H9 (cell line): ENCODE results near the gene ABCA13. TPM values are rescaled to one million over a fixed set of nuclear protein-coding genes. Genes with fewer than 3 reads are reported as not detected.

Experiments used
- DNase-seq: peaks from one replicate; pipeline ENCODE4 v3.0.0-alpha.2; 2017
- H2AFZ ChIP-seq: one replicate; pipeline ENCODE4 v1.6.1; 2013; ENCODE audit warnings: mild to moderate bottlenecking, low read length, control low read depth, moderate library complexity
- H2AK5ac ChIP-seq: 2 replicates; pipeline ENCODE4 v1.6.1; 2013; ENCODE audit warnings: low read length, control low read depth, mixed read lengths; ENCODE audit not compliant: insufficient read length
- H2BK120ac ChIP-seq: one replicate; pipeline ENCODE4 v1.6.1; 2013; ENCODE audit warnings: low read depth, mild to moderate bottlenecking, low read length, control low read depth, inconsistent platforms; ENCODE audit not compliant: poor library complexity, severe bottlenecking
- H2BK12ac ChIP-seq: 2 replicates; pipeline ENCODE4 v1.6.1; 2013; ENCODE audit warnings: low read length, control low read depth, mixed read lengths, low read depth; ENCODE audit not compliant: insufficient read length
- H2BK15ac ChIP-seq: 2 replicates; pipeline ENCODE4 v1.6.1; 2013; ENCODE audit warnings: low read depth, low read length, control low read depth
- H2BK20ac ChIP-seq: one replicate; pipeline ENCODE4 v1.6.1; 2013; ENCODE audit warnings: low read depth, mild to moderate bottlenecking, low read length, control low read depth, inconsistent platforms; ENCODE audit not compliant: poor library complexity, severe bottlenecking
- H2BK5ac ChIP-seq: 2 replicates; pipeline ENCODE4 v1.6.1; 2013; ENCODE audit warnings: low read length, control low read depth, mixed read lengths; ENCODE audit not compliant: insufficient read length
- H3K14ac ChIP-seq: 2 replicates; pipeline ENCODE4 v1.6.1; 2013; ENCODE audit warnings: low read length, control low read depth; ENCODE audit not compliant: insufficient read depth
- H3K18ac ChIP-seq: 2 replicates; pipeline ENCODE4 v1.6.1; 2013; ENCODE audit warnings: low read depth, mild to moderate bottlenecking, mixed read lengths, low read length, control low read depth; ENCODE audit not compliant: insufficient read length
- H3K23ac ChIP-seq: 2 replicates; pipeline ENCODE4 v1.6.1; 2013; ENCODE audit warnings: low read length, control low read depth, mixed read lengths, low read depth; ENCODE audit not compliant: insufficient read length
- H3K23me2 ChIP-seq: 2 replicates; pipeline ENCODE4 v1.6.1; 2013; ENCODE audit warnings: low read depth, mild to moderate bottlenecking, mixed read lengths, low read length, control low read depth; ENCODE audit not compliant: insufficient read length, poor library complexity, severe bottlenecking
- H3K27ac ChIP-seq: 2 replicates; pipeline ENCODE4 v1.5.1; 2013; ENCODE audit warnings: low read length, control low read depth, mixed read lengths, low read depth; ENCODE audit not compliant: insufficient read length
- H3K27me3 ChIP-seq: 2 replicates; pipeline ENCODE4 v1.6.1; 2013; ENCODE audit warnings: low read length, control low read depth, inconsistent platforms; ENCODE audit not compliant: insufficient read depth
- H3K4ac ChIP-seq: 2 replicates; pipeline ENCODE4 v1.6.1; 2013; ENCODE audit warnings: low read depth, mild to moderate bottlenecking, control low read depth, inconsistent platforms, low read length, moderate library complexity
- H3K4me1 ChIP-seq: 2 replicates; pipeline ENCODE4 v1.6.1; 2013; ENCODE audit warnings: low read length, control low read depth, inconsistent platforms; ENCODE audit not compliant: insufficient read depth
- H3K4me2 ChIP-seq: 2 replicates; pipeline ENCODE4 v1.6.1; 2013; ENCODE audit warnings: low read length, control low read depth, mixed read lengths; ENCODE audit not compliant: insufficient read length, insufficient read depth
- H3K56ac ChIP-seq: 2 replicates; pipeline ENCODE4 v1.6.1; 2013; ENCODE audit warnings: low read depth, mild to moderate bottlenecking, mixed read lengths, low read length, control low read depth; ENCODE audit not compliant: insufficient read length
- H3K79me1 ChIP-seq: 2 replicates; pipeline ENCODE4 v1.6.1; 2013; ENCODE audit warnings: low read depth, mild to moderate bottlenecking, moderate library complexity, low read length, control low read depth, inconsistent platforms; ENCODE audit not compliant: insufficient read depth, poor library complexity, severe bottlenecking
- H3K79me2 ChIP-seq: 2 replicates; pipeline ENCODE4 v1.6.1; 2013; ENCODE audit warnings: low read length, control low read depth, inconsistent platforms; ENCODE audit not compliant: insufficient read depth
- H3K9ac ChIP-seq: 2 replicates; pipeline ENCODE4 v1.6.1; 2013; ENCODE audit warnings: low read length, control low read depth, mixed read lengths; ENCODE audit not compliant: insufficient read length; ENCODE audit errors: extremely low read depth
- H3K9me3 ChIP-seq: one replicate; pipeline ENCODE4 v1.6.1; 2013; ENCODE audit warnings: low read depth, low read length, inconsistent platforms; ENCODE audit not compliant: control insufficient read depth
- H3T11ph ChIP-seq: one replicate; pipeline ENCODE4 v1.6.1; 2013; ENCODE audit warnings: mild to moderate bottlenecking, low read length, control low read depth, inconsistent platforms
- H4K20me1 ChIP-seq: one replicate; pipeline ENCODE4 v1.6.1; 2013; ENCODE audit not compliant: control insufficient read depth, insufficient read length, insufficient read depth
- H4K5ac ChIP-seq: 2 replicates; pipeline ENCODE4 v1.6.1; 2013; ENCODE audit warnings: low read depth, mild to moderate bottlenecking, mixed read lengths, low read length, control low read depth; ENCODE audit not compliant: insufficient read length
- H4K8ac ChIP-seq: replicated peaks from 2 replicates; pipeline ENCODE4 v1.6.1; 2013; ENCODE audit warnings: low read length, control low read depth, mixed read lengths, low read depth; ENCODE audit not compliant: insufficient read length
- H4K91ac ChIP-seq: 2 replicates; pipeline ENCODE4 v1.6.1; 2013; ENCODE audit warnings: low read depth, mild to moderate bottlenecking, moderate library complexity, mixed read lengths, low read length, control low read depth; ENCODE audit not compliant: insufficient read length
- H3K27ac Mint-ChIP-seq, 3 experiments: 2 replicates in 2 of 3; 3 replicates in 1 of 3; pipeline ENCODE4 v1.8.0; 2020 to 2021; ENCODE audit warnings: mixed read lengths in 3 of 3, mild to moderate bottlenecking in 1 of 3, moderate library complexity in 1 of 3
- H3K27me3 Mint-ChIP-seq: 2 replicates; pipeline ENCODE4 v1.8.0; 2021; ENCODE audit warnings: low read depth, mild to moderate bottlenecking, moderate library complexity, mixed read lengths
- H3K36me3 Mint-ChIP-seq, 3 experiments: 2 replicates in 2 of 3; 3 replicates in 1 of 3; pipeline ENCODE4 v1.8.0; 2020 to 2021; ENCODE audit warnings: low read depth in 3 of 3, mixed read lengths in 3 of 3; ENCODE audit not compliant: insufficient read depth in 1 of 3
- H3K4me1 Mint-ChIP-seq, 2 experiments: 2 replicates each; pipeline ENCODE4 v1.8.0; 2020; ENCODE audit warnings: mixed read lengths in 2 of 2
- H3K4me3 Mint-ChIP-seq, 2 experiments: 2 replicates in 1 of 2; 3 replicates in 1 of 2; pipeline ENCODE4 v1.8.0; 2020 to 2021; ENCODE audit warnings: mild to moderate bottlenecking in 2 of 2, mixed read lengths in 2 of 2, moderate library complexity in 1 of 2
- H3K9me3 Mint-ChIP-seq, 2 experiments: 2 replicates in 1 of 2; 3 replicates in 1 of 2; pipeline ENCODE4 v1.8.0; 2020; ENCODE audit warnings: mild to moderate bottlenecking in 2 of 2, mixed read lengths in 2 of 2, moderate library complexity in 1 of 2
- CTCF ChIP-seq: fragments of 200-600 bp; sonication (generic); conservative IDR thresholded peaks from 3 replicates; pipeline ENCODE4 v1.8.0; 2021; ENCODE audit warnings: antibody characterized with exemption, mild to moderate bottlenecking
- WGBS: extraction: QIAGEN DNeasy Blood & Tissue Kit; methylation state at CpG from one replicate; pipeline ENCODE4 v1.1.7; 2013; ENCODE audit warnings: missing lambda C conversion rate, low lambda C conversion rate, mixed read lengths; ENCODE audit not compliant: insufficient read length; ENCODE audit errors: extremely low coverage; 5-methylcytosine and 5-hydroxymethylcytosine counted together
- total RNA-seq: library from RNA; stranded (reverse); gene quantifications from 2 replicates; pipeline ENCODE4 v1.2.1, GENCODE V29; 2021

ABCA13 gene
- total RNA-seq, 1 experiment from 2014 or later, result 0.11 TPM

- no peak overlapping the region for H3K27ac ChIP-seq
- H4K5ac ChIP-seq, result no peak overlapping the region
- H3K79me1 ChIP-seq, result no peaks in the 10 kb centered on the region
- no peak overlapping the region for H3T11ph ChIP-seq
- no peak for DNase-seq
- H2AFZ ChIP-seq, result no peak overlapping the region
- H2BK5ac ChIP-seq, result no peak overlapping the region
- H3K9ac ChIP-seq, result no peak overlapping the region
- H3K4me2 ChIP-seq, result no peak overlapping the region
- H2BK12ac ChIP-seq, result no peak overlapping the region
- no peaks in the 10 kb centered on the region; a peak in 2 of 5 replicates for H3K9me3 Mint-ChIP-seq
- no peak overlapping the region for H2BK20ac ChIP-seq
- H4K8ac ChIP-seq, result no peak overlapping the region
- H3K4me1 ChIP-seq, result no peaks in the 10 kb centered on the region
- H3K27ac Mint-ChIP-seq, result no peak overlapping the region
- no peak overlapping the region for H2BK120ac ChIP-seq
- no peaks in the 10 kb centered on the region for H3K27me3 ChIP-seq
- H3K4me3 Mint-ChIP-seq, result no peak overlapping the region
- H3K36me3 Mint-ChIP-seq, result no peaks in the 10 kb centered on the region
- H3K27me3 Mint-ChIP-seq, result no peaks in the 10 kb centered on the region
- H3K18ac ChIP-seq, result no peak overlapping the region
- peaks cover 0 to 10% of the 10 kb centered on the region in 2 experiments; a peak in 3 of 4 replicates for H3K4me1 Mint-ChIP-seq
- H3K9me3 ChIP-seq, result no peaks in the 10 kb centered on the region
- no peak overlapping the region for H3K23ac ChIP-seq
- TF ChIP-seq CTCF, result no peak
- no peak overlapping the region for H4K91ac ChIP-seq
- H3K14ac ChIP-seq, result no peak overlapping the region
- no peaks in the 10 kb centered on the region for H4K20me1 ChIP-seq
- H3K23me2 ChIP-seq, result no peaks in the 10 kb centered on the region
- no peak overlapping the region for H3K56ac ChIP-seq
- no CpG with 5 or more reads among the region's 1 CpG for WGBS
- H3K79me2 ChIP-seq, result no peaks in the 10 kb centered on the region
- no peak overlapping the region for H3K4ac ChIP-seq
- no peak overlapping the region for H2AK5ac ChIP-seq
- H2BK15ac ChIP-seq, result no peak overlapping the region
These were observed 392.1 kb downstream of the ABCA13 start for GRCh38 chr7:48563334-48563733.
